SK-N-SH (cell line): ENCODE measurements around the gene OR2K2. TPM values are rescaled to one million over a fixed set of nuclear protein-coding genes. Genes with fewer than 3 reads are reported as not detected.

Experiments used
- CTCF ChIA-PET: fragments of 300-600, 350-600 bp; formaldehyde crosslinking; extraction: SDS; loops from one replicate; lab custom pipeline; 2021; lab: Yijun Ruan, JAX
- POLR2A ChIA-PET: fragments of 350-600 bp; sonication (Branson Sonifier 250); formaldehyde crosslinking; extraction: SDS; loops from one replicate; lab custom pipeline; 2020; ENCODE audit warnings: antibody characterized with exemption, inconsistent platforms; lab: Yijun Ruan, JAX
- DNase-seq: peaks from one replicate; pipeline ENCODE4 v3.0.0; 2012
- H2AFZ ChIP-seq: fragments of 200-600 bp; sonication (generic); 2 replicates; pipeline ENCODE4 v1.8.1; 2016; ENCODE audit warnings: antibody characterized with exemption, mild to moderate bottlenecking, low read depth
- H3F3A ChIP-seq: fragments of 200-600 bp; sonication (generic); replicated peaks from 2 replicates; pipeline ENCODE3; 2016; ENCODE audit warnings: antibody characterized with exemption, mild to moderate bottlenecking; ENCODE audit not compliant: insufficient read depth
- H3K27ac ChIP-seq, 2 experiments: fragments of 200-500 bp in 1 of 2; fragments of 200-600 bp in 1 of 2; sonication (Bioruptor generic) in 1 of 2; sonication (generic), shearing (Covaris generic) in 1 of 2; 2 replicates each; pipeline versions ENCODE4 v1.5.1 to v1.6.1; 2014 to 2016; ENCODE audit warnings: low read depth in 2 of 2, inconsistent platforms in 1 of 2, low read length in 1 of 2, mild to moderate bottlenecking in 1 of 2, mixed read lengths in 1 of 2
- H3K27me3 ChIP-seq: fragments of 200-600 bp; sonication (generic), shearing (Covaris generic); 2 replicates; pipeline ENCODE4 v1.6.1; 2016; ENCODE audit warnings: mixed run types; ENCODE audit not compliant: insufficient read depth
- H3K36me3 ChIP-seq, 2 experiments: fragments of 200-500 bp in 1 of 2; fragments of 200-600 bp in 1 of 2; sonication (Bioruptor generic) in 1 of 2; sonication (generic) in 1 of 2; replicated peaks in 1 of 2; 2 replicates each; pipeline versions ENCODE3 to v1.5.1; 2014 to 2016; ENCODE audit warnings: low read length in 1 of 2, mild to moderate bottlenecking in 1 of 2; ENCODE audit not compliant: insufficient read depth in 2 of 2, control insufficient read depth in 1 of 2
- H3K4me1 ChIP-seq, 2 experiments: fragments of 200-500 bp in 1 of 2; fragments of 200-600 bp in 1 of 2; sonication (Bioruptor generic) in 1 of 2; sonication (generic), shearing (Covaris generic) in 1 of 2; 2 replicates each; pipeline versions ENCODE4 v1.5.1 to v1.6.1; 2014 to 2016; ENCODE audit warnings: low read depth in 1 of 2, low read length in 1 of 2, mixed run types in 1 of 2; ENCODE audit not compliant: insufficient read depth in 2 of 2, control insufficient read depth in 1 of 2
- H3K4me2 ChIP-seq: fragments of 200-600 bp; sonication (generic), shearing (Covaris generic); 2 replicates; pipeline ENCODE4 v1.6.1; 2017; ENCODE audit warnings: mixed run types
- H3K4me3 ChIP-seq, 2 experiments: fragments of 200-500 bp in 1 of 2; fragments of 200-600 bp in 1 of 2; sonication (Bioruptor generic) in 1 of 2; sonication (generic), shearing (Covaris generic) in 1 of 2; 2 replicates each; pipeline versions ENCODE4 v1.5.1 to v1.8.1; 2014 to 2016; ENCODE audit warnings: low read depth in 2 of 2, inconsistent platforms in 1 of 2, low read length in 1 of 2, mild to moderate bottlenecking in 1 of 2, mixed read lengths in 1 of 2, moderate library complexity in 1 of 2
- H3K79me2 ChIP-seq: fragments of 200-600 bp; sonication (generic); 2 replicates; pipeline ENCODE4 v1.8.1; 2017; ENCODE audit warnings: mild to moderate bottlenecking; ENCODE audit not compliant: insufficient read depth
- H3K9ac ChIP-seq: fragments of 200-600 bp; sonication (generic); 2 replicates; pipeline ENCODE4 v1.6.1; 2017; ENCODE audit warnings: mixed run types
- H3K9me2 ChIP-seq: fragments of 200-600 bp; sonication (generic); 2 replicates; pipeline ENCODE4 v1.6.1; 2017; ENCODE audit warnings: mixed run types
- H3K9me3 ChIP-seq: fragments of 200-600 bp; sonication (generic); 2 replicates; pipeline ENCODE4 v1.6.1; 2017; ENCODE audit warnings: mixed run types, mild to moderate bottlenecking, moderate library complexity
- H4K20me1 ChIP-seq: fragments of 200-600 bp; sonication (generic); 2 replicates; pipeline ENCODE4 v1.6.1; 2017; ENCODE audit warnings: mild to moderate bottlenecking, mixed run types; ENCODE audit not compliant: insufficient read depth
- CHD2 ChIP-seq: fragments of 150-350 bp; IDR thresholded peaks from 2 replicates; pipeline ENCODE4 v1.6.1; 2018; ENCODE audit warnings: low read length; ENCODE audit not compliant: partially characterized antibody
- CTCF ChIP-seq: fragments of 200-600 bp; sonication (generic); IDR thresholded peaks from 2 replicates; pipeline ENCODE4 v1.6.1; 2017; ENCODE audit warnings: antibody characterized with exemption, mild to moderate bottlenecking, moderate library complexity
- ELF1 ChIP-seq: IDR thresholded peaks from 2 replicates; pipeline ENCODE4 v1.4.0; 2012
- EZH2phosphoT487 ChIP-seq: fragments of 200-600 bp; sonication (generic); IDR thresholded peaks from 2 replicates; pipeline ENCODE4 v1.6.1; 2017; ENCODE audit warnings: low read depth, mixed run types, mild to moderate bottlenecking, antibody characterized with exemption, moderate library complexity, borderline replicate concordance
- FOXJ3 ChIP-seq: sonication (generic); formaldehyde crosslinking; IDR thresholded peaks from 2 replicates; pipeline ENCODE4 v1.5.1; 2020; ENCODE audit warnings: mild to moderate bottlenecking, missing genetic modification reagents
- IRF3 ChIP-seq: fragments of 150-350 bp; IDR thresholded peaks from 2 replicates; pipeline ENCODE4 v1.6.1; 2016; ENCODE audit warnings: mild to moderate bottlenecking, low read depth, low read length
- MAX ChIP-seq: IDR thresholded peaks from 2 replicates; pipeline ENCODE4 v1.4.0; 2012; ENCODE audit warnings: low read depth
- MEF2A ChIP-seq: IDR thresholded peaks from 2 replicates; pipeline ENCODE4 v1.4.0; 2012; ENCODE audit warnings: low read depth, borderline replicate concordance
- MXI1 ChIP-seq: IDR thresholded peaks from 2 replicates; pipeline ENCODE4 v1.6.1; 2012; ENCODE audit warnings: mild to moderate bottlenecking, low read depth, low read length, improper control_type of control experiment
- NRF1 ChIP-seq: IDR thresholded peaks from 2 replicates; pipeline ENCODE4 v1.6.1; 2012; ENCODE audit warnings: low read depth, mild to moderate bottlenecking, low read length
- RCOR1 ChIP-seq: fragments of 150-350 bp; IDR thresholded peaks from 2 replicates; pipeline ENCODE4 v1.6.1; 2017; ENCODE audit warnings: antibody characterized with exemption, low read length
- SIN3A ChIP-seq: IDR thresholded peaks from 2 replicates; pipeline ENCODE4 v1.6.1; 2012; ENCODE audit warnings: low read depth, mild to moderate bottlenecking, low read length, moderate library complexity, borderline replicate concordance
- TCF12 ChIP-seq: IDR thresholded peaks from 2 replicates; pipeline ENCODE4 v1.4.0; 2012
- TEAD4 ChIP-seq: IDR thresholded peaks from 2 replicates; pipeline ENCODE4 v1.4.0; 2012; ENCODE audit warnings: mild to moderate bottlenecking, borderline replicate concordance; ENCODE audit not compliant: insufficient read depth
- USF2 ChIP-seq: fragments of 150-350 bp; IDR thresholded peaks from 2 replicates; pipeline ENCODE4 v1.6.1; 2017; ENCODE audit warnings: antibody characterized with exemption, low read length, low read depth, borderline replicate concordance
- WGBS: methylation state at CpG from one replicate; pipeline ENCODE4 v1.1.6; 2017; ENCODE audit warnings: low lambda C conversion rate; 5-methylcytosine and 5-hydroxymethylcytosine counted together
- polyA plus RNA-seq, 3 experiments: library from polyadenylated mRNA; depleted of rRNA; stranded (reverse); fragments of >200 nt; gene quantifications; 2 replicates each; pipeline ENCODE4 v1.2.3, GENCODE V29; 2012
- TF ChIP-seq, protein P1 (sequence below): IDR thresholded peaks from 2 replicates; pipeline ENCODE4 v1.6.1; 2012; ENCODE audit warnings: mild to moderate bottlenecking, low read depth, low read length, moderate library complexity

Gene OR2K2
- polyA plus RNA-seq, 1 of the 3 experiments (the other 2 are of a cell fraction): not detected

- Histone ChIP-seq H3K27ac (no peak overlapping the region), H3K9me2 (no peaks in the 10 kb centered on the region), H3F3A (no peaks in the 10 kb centered on the region), H3K79me2 (no peaks in the 10 kb centered on the region), H3K9me3 (no peaks in the 10 kb centered on the region), H2AFZ (no peak overlapping the region), H3K4me2 (no peak overlapping the region), H4K20me1 (no peaks in the 10 kb centered on the region), H3K4me3 (no peak overlapping the region), H3K9ac (no peak overlapping the region), H3K27me3 (no peaks in the 10 kb centered on the region), H3K4me1 (peaks cover 0 to 7% of the 10 kb centered on the region in 2 experiments; a peak in 2 of 4 replicates), H3K36me3 (peaks cover 79 to 80% of the 10 kb centered on the region in 2 experiments)
- no peak for DNase-seq
- ChIA-PET POLR2A (no interaction called here), CTCF (interaction anchor here (1.4 kb wide), 1 partner anchor 9 kb away, joined by 4 read pairs; no protein-coding TSS in a partner anchor)
- 94% methylated on average over 1 of the region's 1 CpG for WGBS
- TF ChIP-seq NRF1 (no peak), SIN3A (no peak), EZH2phosphoT487 (no peak), IRF3 (no peak), MXI1 (no peak), USF2 (no peak), ELF1 (no peak), CHD2 (no peak), MEF2A (no peak), MAX (no peak), CTCF (no peak), RCOR1 (no peak), TEAD4 (no peak), TCF12 (no peak), FOXJ3 (CRISPR knock-in tag) (no peak)
- TF ChIP-seq, protein P1, sequence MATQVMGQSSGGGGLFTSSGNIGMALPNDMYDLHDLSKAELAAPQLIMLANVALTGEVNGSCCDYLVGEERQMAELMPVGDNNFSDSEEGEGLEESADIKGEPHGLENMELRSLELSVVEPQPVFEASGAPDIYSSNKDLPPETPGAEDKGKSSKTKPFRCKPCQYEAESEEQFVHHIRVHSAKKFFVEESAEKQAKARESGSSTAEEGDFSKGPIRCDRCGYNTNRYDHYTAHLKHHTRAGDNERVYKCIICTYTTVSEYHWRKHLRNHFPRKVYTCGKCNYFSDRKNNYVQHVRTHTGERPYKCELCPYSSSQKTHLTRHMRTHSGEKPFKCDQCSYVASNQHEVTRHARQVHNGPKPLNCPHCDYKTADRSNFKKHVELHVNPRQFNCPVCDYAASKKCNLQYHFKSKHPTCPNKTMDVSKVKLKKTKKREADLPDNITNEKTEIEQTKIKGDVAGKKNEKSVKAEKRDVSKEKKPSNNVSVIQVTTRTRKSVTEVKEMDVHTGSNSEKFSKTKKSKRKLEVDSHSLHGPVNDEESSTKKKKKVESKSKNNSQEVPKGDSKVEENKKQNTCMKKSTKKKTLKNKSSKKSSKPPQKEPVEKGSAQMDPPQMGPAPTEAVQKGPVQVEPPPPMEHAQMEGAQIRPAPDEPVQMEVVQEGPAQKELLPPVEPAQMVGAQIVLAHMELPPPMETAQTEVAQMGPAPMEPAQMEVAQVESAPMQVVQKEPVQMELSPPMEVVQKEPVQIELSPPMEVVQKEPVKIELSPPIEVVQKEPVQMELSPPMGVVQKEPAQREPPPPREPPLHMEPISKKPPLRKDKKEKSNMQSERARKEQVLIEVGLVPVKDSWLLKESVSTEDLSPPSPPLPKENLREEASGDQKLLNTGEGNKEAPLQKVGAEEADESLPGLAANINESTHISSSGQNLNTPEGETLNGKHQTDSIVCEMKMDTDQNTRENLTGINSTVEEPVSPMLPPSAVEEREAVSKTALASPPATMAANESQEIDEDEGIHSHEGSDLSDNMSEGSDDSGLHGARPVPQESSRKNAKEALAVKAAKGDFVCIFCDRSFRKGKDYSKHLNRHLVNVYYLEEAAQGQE: no peak
Measured at GRCh38 chr9:111366978-111367377, 37.0 kb upstream of the OR2K2 start.
